GM10266 (cell line): ENCODE measurements around the gene SCNN1B.
A peak's percentile ranks its signal among the peaks of the same experiment; 100 is the strongest.

ENCODE experiments used
- DNase-seq: peaks from one replicate; pipeline ENCODE4 v3.0.0; 2012; ENCODE audit errors: extremely low spot score
- TF ChIP-seq, protein P1 (sequence below): IDR thresholded peaks from 2 replicates; pipeline ENCODE4 v1.5.1; 2012; ENCODE audit warnings: mild to moderate bottlenecking, low read depth; ENCODE audit not compliant: control insufficient read depth, insufficient read depth; ENCODE audit errors: missing control alignments

SCNN1B gene

GRCh38 chr16:23288209-23288608 is 13.9 kb upstream of the SCNN1B start:
- TF ChIP-seq, protein P1, sequence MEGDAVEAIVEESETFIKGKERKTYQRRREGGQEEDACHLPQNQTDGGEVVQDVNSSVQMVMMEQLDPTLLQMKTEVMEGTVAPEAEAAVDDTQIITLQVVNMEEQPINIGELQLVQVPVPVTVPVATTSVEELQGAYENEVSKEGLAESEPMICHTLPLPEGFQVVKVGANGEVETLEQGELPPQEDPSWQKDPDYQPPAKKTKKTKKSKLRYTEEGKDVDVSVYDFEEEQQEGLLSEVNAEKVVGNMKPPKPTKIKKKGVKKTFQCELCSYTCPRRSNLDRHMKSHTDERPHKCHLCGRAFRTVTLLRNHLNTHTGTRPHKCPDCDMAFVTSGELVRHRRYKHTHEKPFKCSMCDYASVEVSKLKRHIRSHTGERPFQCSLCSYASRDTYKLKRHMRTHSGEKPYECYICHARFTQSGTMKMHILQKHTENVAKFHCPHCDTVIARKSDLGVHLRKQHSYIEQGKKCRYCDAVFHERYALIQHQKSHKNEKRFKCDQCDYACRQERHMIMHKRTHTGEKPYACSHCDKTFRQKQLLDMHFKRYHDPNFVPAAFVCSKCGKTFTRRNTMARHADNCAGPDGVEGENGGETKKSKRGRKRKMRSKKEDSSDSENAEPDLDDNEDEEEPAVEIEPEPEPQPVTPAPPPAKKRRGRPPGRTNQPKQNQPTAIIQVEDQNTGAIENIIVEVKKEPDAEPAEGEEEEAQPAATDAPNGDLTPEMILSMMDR = no peak
- DNase-seq = no peak

DNA sequence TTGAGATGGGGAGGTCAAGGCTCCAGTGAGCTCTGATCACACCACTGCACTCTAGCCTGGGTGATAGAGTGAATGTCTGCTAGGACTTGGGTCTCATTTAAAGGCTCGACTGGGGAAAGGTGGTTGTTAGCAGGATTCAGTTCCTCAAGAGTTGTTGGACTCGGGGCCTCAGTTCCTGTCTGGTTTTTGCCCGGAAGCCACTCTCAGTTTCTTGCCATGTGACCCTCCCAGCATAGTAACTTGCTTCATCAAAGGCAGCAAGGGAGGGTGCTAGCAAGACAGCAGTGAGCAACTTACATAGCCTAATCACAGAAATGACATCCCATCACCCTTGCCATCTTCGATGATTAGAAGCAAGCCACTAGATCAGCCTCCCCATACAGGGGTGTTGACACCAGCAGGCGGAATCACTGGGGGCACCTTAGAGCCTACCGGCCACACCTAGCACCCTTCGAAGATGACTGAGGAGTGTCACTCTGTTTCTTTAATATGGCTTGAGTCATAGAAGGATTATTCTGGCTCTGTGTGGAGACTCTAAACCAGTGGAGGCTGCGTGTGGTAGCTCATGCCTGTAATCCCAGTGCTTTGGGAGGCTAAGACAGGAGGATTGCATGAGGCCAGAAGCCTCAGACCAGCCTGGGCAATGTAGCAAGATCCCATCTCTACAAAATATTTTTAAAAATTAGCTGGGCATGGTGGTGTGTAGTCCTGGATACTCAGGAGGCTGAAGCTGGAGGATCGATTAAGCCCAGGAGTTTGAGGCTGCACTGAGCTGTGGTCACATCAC is 13.2 kb upstream of the SCNN1B start:
- TF ChIP-seq, protein P1 = no peak
- DNase-seq = no peak

GRCh38 chr16:23290189-23291062 is 11.7 kb upstream of the SCNN1B start:
- DNase-seq = no peak

GRCh38 chr16:23293016-23293415 is 9.1 kb upstream of the SCNN1B start:
- TF ChIP-seq, protein P1 = no peak
- no peak for DNase-seq

More at GRCh38 chr16:23290189-23291062, 11.7 kb upstream of the SCNN1B start:
- TF ChIP-seq, protein P1 = no peak

- no peak for DNase-seq
- TF ChIP-seq, protein P1 = no peak
These were observed 7.8 kb upstream of the SCNN1B start for GRCh38 chr16:23294260-23294659.

DNA sequence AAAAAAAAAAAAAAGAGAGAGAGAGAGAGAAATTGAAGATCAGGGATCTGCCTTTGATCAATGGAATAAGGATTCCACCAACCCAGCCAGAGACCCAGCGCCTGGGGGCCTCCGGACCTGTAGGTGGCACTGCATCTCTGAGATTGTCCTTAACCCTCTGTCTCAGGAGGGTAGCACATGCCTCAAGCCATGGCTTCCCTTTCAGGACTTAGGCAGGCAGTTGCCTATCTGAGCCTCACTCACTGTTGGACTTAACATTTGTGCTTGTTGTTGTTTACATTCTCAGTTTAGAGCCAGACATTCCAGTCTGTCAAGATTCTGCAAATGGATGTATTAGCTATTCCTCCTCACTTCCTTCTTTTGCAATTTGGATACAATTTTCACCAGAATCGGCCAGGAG is 5.1 kb upstream of the SCNN1B start:
- peak; percentile 67 for DNase-seq
- TF ChIP-seq, protein P1 = peak; percentile 52
